HL-60 (cell line): Measurements from ENCODE around the gene ABHD5.

Source experiments
- POLR2AphosphoS5 ChIP-seq: IDR thresholded peaks from 2 replicates; pipeline ENCODE4 v1.6.1; 2012; ENCODE audit warnings: low read depth
- TF ChIP-seq, protein P1 (sequence below): IDR thresholded peaks from one replicate; pipeline ENCODE4 v1.5.1; 2011; ENCODE audit warnings: low read length, control low read depth, inconsistent platforms; ENCODE audit not compliant: insufficient read depth

DNA sequence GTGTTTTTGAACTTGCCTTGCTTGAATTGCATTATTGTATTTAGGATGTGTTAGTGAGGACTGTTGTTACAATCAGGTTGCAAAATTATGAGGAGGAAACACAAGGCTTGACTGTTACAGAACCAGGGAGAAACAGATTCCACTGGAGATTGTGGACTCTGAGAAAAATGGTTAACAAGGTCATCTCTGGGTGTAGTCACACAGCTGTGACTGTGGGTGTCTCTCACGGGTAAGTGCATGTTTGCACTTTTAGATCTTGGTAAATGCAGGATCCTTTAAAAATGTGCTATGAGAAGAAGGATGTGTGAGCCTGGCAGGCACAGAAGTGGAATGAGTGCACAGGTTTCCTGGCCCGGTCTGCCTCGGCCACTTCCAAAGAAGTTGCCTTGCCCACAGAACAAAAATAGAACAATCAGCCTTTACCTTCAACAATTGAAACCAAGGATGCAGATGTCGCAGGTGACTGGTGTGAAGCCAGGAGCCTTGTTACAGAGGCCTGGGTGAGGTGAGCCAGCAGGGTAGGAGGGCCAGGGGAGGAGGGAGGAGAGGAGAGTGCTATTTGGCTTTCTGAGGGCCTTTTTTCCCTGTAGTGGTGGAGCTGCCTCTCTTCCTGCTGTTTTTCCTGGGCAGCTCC, 68.0 kb downstream of the ABHD5 start:
- TF ChIP-seq POLR2AphosphoS5: no peak
- TF ChIP-seq, protein P1, sequence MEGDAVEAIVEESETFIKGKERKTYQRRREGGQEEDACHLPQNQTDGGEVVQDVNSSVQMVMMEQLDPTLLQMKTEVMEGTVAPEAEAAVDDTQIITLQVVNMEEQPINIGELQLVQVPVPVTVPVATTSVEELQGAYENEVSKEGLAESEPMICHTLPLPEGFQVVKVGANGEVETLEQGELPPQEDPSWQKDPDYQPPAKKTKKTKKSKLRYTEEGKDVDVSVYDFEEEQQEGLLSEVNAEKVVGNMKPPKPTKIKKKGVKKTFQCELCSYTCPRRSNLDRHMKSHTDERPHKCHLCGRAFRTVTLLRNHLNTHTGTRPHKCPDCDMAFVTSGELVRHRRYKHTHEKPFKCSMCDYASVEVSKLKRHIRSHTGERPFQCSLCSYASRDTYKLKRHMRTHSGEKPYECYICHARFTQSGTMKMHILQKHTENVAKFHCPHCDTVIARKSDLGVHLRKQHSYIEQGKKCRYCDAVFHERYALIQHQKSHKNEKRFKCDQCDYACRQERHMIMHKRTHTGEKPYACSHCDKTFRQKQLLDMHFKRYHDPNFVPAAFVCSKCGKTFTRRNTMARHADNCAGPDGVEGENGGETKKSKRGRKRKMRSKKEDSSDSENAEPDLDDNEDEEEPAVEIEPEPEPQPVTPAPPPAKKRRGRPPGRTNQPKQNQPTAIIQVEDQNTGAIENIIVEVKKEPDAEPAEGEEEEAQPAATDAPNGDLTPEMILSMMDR: no peak
